Ishikawa (cell line): Measurements from ENCODE around the gene ACSS2.

Experiments
- CEBPB ChIP-seq: IDR thresholded peaks from 2 replicates; pipeline ENCODE4 v1.6.1; 2012
- CREB1 ChIP-seq: IDR thresholded peaks from 2 replicates; pipeline ENCODE4 v1.6.1; 2012; ENCODE audit warnings: low read depth
- EGR1 ChIP-seq: IDR thresholded peaks from 2 replicates; pipeline ENCODE4 v1.6.1; 2012
- EP300 ChIP-seq: IDR thresholded peaks from 2 replicates; pipeline ENCODE4 v1.6.1; 2012; ENCODE audit warnings: borderline replicate concordance
- FOXM1 ChIP-seq: IDR thresholded peaks from 2 replicates; pipeline ENCODE4 v1.6.1; 2012; ENCODE audit warnings: low read depth, borderline replicate concordance
- MAX ChIP-seq: IDR thresholded peaks from 2 replicates; pipeline ENCODE4 v1.6.1; 2012
- NFIC ChIP-seq: IDR thresholded peaks from 2 replicates; pipeline ENCODE4 v1.6.1; 2012
- RAD21 ChIP-seq: IDR thresholded peaks from 2 replicates; pipeline ENCODE4 v1.6.1; 2012; ENCODE audit warnings: low read depth
- REST ChIP-seq: IDR thresholded peaks from 2 replicates; pipeline ENCODE4 v1.6.1; 2012; ENCODE audit warnings: low read depth, mild to moderate bottlenecking
- TAF1 ChIP-seq: IDR thresholded peaks from 2 replicates; pipeline ENCODE4 v1.6.1; 2012; ENCODE audit warnings: low read depth, mild to moderate bottlenecking
- TCF12 ChIP-seq: IDR thresholded peaks from 2 replicates; pipeline ENCODE4 v1.6.1; 2012; ENCODE audit warnings: low read depth
- USF1 ChIP-seq: IDR thresholded peaks from 2 replicates; pipeline ENCODE4 v1.6.1; 2012
- YY1 ChIP-seq: IDR thresholded peaks from 2 replicates; pipeline ENCODE4 v1.6.1; 2012; ENCODE audit warnings: low read depth
- ZBTB7A ChIP-seq: IDR thresholded peaks from 2 replicates; pipeline ENCODE4 v1.6.1; 2012; ENCODE audit warnings: low read depth

The ACSS2 gene

GRCh38 chr20:34881689-34882088 is 5.3 kb downstream of the ACSS2 start:
- TF ChIP-seq ZBTB7A (no peak), REST (no peak)

- no peak for TF ChIP-seq YY1
- no peak for TF ChIP-seq RAD21
- no peak for TF ChIP-seq FOXM1
- TF ChIP-seq USF1 = no peak
- no peak for TF ChIP-seq NFIC
- TF ChIP-seq CEBPB = no peak
- no peak for TF ChIP-seq TAF1
- no peak for TF ChIP-seq ZBTB7A
These were observed 6.8 kb downstream of the ACSS2 start for GRCh38 chr20:34883087-34883688.

GRCh38 chr20:34883809-34884208 is 7.4 kb downstream of the ACSS2 start:
- TF ChIP-seq CEBPB (no peak), MAX (no peak), REST (no peak), CREB1 (no peak), TAF1 (no peak)

- TF ChIP-seq YY1 = no peak
These were observed 7.8 kb downstream of the ACSS2 start for GRCh38 chr20:34884260-34884659.

GRCh38 chr20:34886122-34886521 is 9.7 kb downstream of the ACSS2 start:
- TF ChIP-seq RAD21 = no peak
- no peak for TF ChIP-seq REST
- no peak for TF ChIP-seq NFIC
- TF ChIP-seq TCF12 = no peak
- TF ChIP-seq USF1 = no peak
- TF ChIP-seq YY1 = no peak
- TF ChIP-seq EP300 = no peak
- TF ChIP-seq MAX = no peak
- no peak for TF ChIP-seq CEBPB
- no peak for TF ChIP-seq CREB1
- no peak for TF ChIP-seq EGR1
- no peak for TF ChIP-seq TAF1
- TF ChIP-seq FOXM1 = no peak
- TF ChIP-seq ZBTB7A = no peak

GRCh38 chr20:34887023-34887422 is 10.6 kb downstream of the ACSS2 start:
- no peak for TF ChIP-seq TAF1
- no peak for TF ChIP-seq EGR1
